CD14-positive monocyte (primary cell): ENCODE measurements around the gene SLC22A4. TPM values are rescaled to one million over a fixed set of nuclear protein-coding genes. Genes with fewer than 3 reads are reported as not detected.

Source experiments
- DNase-seq, 3 donors: peaks; one replicate each; pipeline ENCODE4 v3.0.0-alpha.2; 2011 to 2022
- H2AFZ ChIP-seq: 2 replicates; pipeline ENCODE4 v1.6.0; 2012; ENCODE audit warnings: mild to moderate bottlenecking, low read depth, low read length, inconsistent platforms; ENCODE audit not compliant: insufficient read depth, poor library complexity, severe bottlenecking
- H3K27ac ChIP-seq, 2 donors: 1 replicate in 1 of 2; 2 replicates in 1 of 2; pipeline ENCODE4 v1.5.1; 2012 to 2013; ENCODE audit warnings: low read length in 2 of 2, control low read depth in 1 of 2, inconsistent platforms in 1 of 2, low read depth in 1 of 2, mild to moderate bottlenecking in 1 of 2
- H3K27me3 ChIP-seq, 2 donors: one replicate each; pipeline versions ENCODE4 v1.6.0 to v1.6.1; 2011 to 2013; ENCODE audit warnings: low read length in 2 of 2; ENCODE audit not compliant: control insufficient read depth in 2 of 2, insufficient read depth in 2 of 2
- H3K36me3 ChIP-seq, 2 donors: replicated peaks in 1 of 2; 1 replicate in 1 of 2; 2 replicates in 1 of 2; pipeline versions ENCODE4 v1.5.1 to v1.6.1; 2012 to 2013; ENCODE audit warnings: low read length in 2 of 2, control low read depth in 1 of 2, inconsistent platforms in 1 of 2, mild to moderate bottlenecking in 1 of 2; ENCODE audit not compliant: insufficient read depth in 2 of 2, control insufficient read depth in 1 of 2
- H3K4me1 ChIP-seq, 2 donors: 1 replicate in 1 of 2; 2 replicates in 1 of 2; pipeline versions ENCODE4 v1.5.1 to v1.6.1; 2012 to 2013; ENCODE audit warnings: low read length in 2 of 2, control low read depth in 1 of 2, inconsistent platforms in 1 of 2, mild to moderate bottlenecking in 1 of 2, moderate library complexity in 1 of 2; ENCODE audit not compliant: insufficient read depth in 2 of 2, control insufficient read depth in 1 of 2
- H3K4me2 ChIP-seq: replicated peaks from 2 replicates; pipeline ENCODE3; 2012; ENCODE audit warnings: low read length, moderate library complexity, mild to moderate bottlenecking; ENCODE audit not compliant: poor library complexity, severe bottlenecking; ENCODE audit errors: extremely low read depth
- H3K4me3 ChIP-seq, 3 experiments: fragments of 200-600 bp in 1 of 3; sonication (generic) in 1 of 3; replicated peaks in 1 of 3; 1 replicate in 2 of 3; 2 replicates in 1 of 3; pipeline ENCODE4 v1.5.1; 2011 to 2013; ENCODE audit warnings: low read length in 3 of 3, mild to moderate bottlenecking in 3 of 3, control low read depth in 2 of 3, low read depth in 2 of 3, inconsistent platforms in 1 of 3, moderate library complexity in 1 of 3
- H3K79me2 ChIP-seq: 2 replicates; pipeline ENCODE4 v1.6.0; 2012; ENCODE audit warnings: mild to moderate bottlenecking, control low read depth, inconsistent platforms, low read length, moderate library complexity; ENCODE audit not compliant: insufficient read depth
- H3K9ac ChIP-seq: 2 replicates; pipeline ENCODE4 v1.6.0; 2017; ENCODE audit warnings: low read length, mild to moderate bottlenecking; ENCODE audit not compliant: insufficient read depth, poor library complexity, severe bottlenecking
- H3K9me3 ChIP-seq, 2 donors: replicated peaks in 1 of 2; 1 replicate in 1 of 2; 2 replicates in 1 of 2; pipeline versions ENCODE4 v1.5.1 to v1.6.1; 2012 to 2013; ENCODE audit warnings: low read length in 2 of 2, control low read depth in 1 of 2; ENCODE audit not compliant: control insufficient read depth in 1 of 2, insufficient read depth in 1 of 2
- H4K20me1 ChIP-seq: 2 replicates; pipeline ENCODE4 v1.6.0; 2012; ENCODE audit warnings: mild to moderate bottlenecking, low read length, control low read depth, moderate library complexity; ENCODE audit not compliant: insufficient read depth
- H3K27ac Mint-ChIP-seq, 7 donors: one replicate each; pipeline ENCODE4 v1.8.0; 2020; ENCODE audit warnings: mild to moderate bottlenecking in 7 of 7, mixed read lengths in 7 of 7, moderate library complexity in 6 of 7, inconsistent platforms in 2 of 7
- H3K27me3 Mint-ChIP-seq, 3 donors: one replicate each; pipeline ENCODE4 v1.8.0; 2021 to 2022; ENCODE audit warnings: low read depth in 3 of 3, mild to moderate bottlenecking in 3 of 3, mixed read lengths in 3 of 3, moderate library complexity in 3 of 3, inconsistent platforms in 1 of 3
- H3K36me3 Mint-ChIP-seq, 2 donors: one replicate each; pipeline ENCODE4 v1.8.0; 2020; ENCODE audit warnings: mixed read lengths in 2 of 2, inconsistent platforms in 1 of 2, mild to moderate bottlenecking in 1 of 2
- H3K4me1 Mint-ChIP-seq: one replicate; pipeline ENCODE4 v1.8.0; 2020; ENCODE audit warnings: mild to moderate bottlenecking, mixed read lengths
- H3K4me3 Mint-ChIP-seq, 2 donors: one replicate each; pipeline ENCODE4 v1.8.0; 2020; ENCODE audit warnings: mild to moderate bottlenecking in 2 of 2, mixed read lengths in 2 of 2, moderate library complexity in 1 of 2
- H3K9me3 Mint-ChIP-seq, 7 donors: one replicate each; pipeline ENCODE4 v1.8.0; 2020 to 2022; ENCODE audit warnings: mixed read lengths in 7 of 7, mild to moderate bottlenecking in 6 of 7, moderate library complexity in 6 of 7, inconsistent platforms in 2 of 7
- CTCF ChIP-seq: fragments of 200-600 bp; IDR thresholded peaks from one replicate; pipeline ENCODE4 v1.8.0; 2022; ENCODE audit warnings: antibody characterized with exemption, mild to moderate bottlenecking
- WGBS: methylation state at CpG from one replicate; pipeline ENCODE4 v1.1.5; 2013; ENCODE audit warnings: missing lambda C conversion rate; ENCODE audit not compliant: insufficient coverage; 5-methylcytosine and 5-hydroxymethylcytosine counted together
- intact Hi-C, 2 donors: fragments of 100-400 bp; cut with micrococcal nuclease; formaldehyde crosslinking; loops; one replicate each; pipeline versions ENCODE4 v1.15.0 to v1.15.1; 2023
- polyA plus RNA-seq, 3 donors: library from polyadenylated mRNA; depleted of rRNA in 1 of 3; unstranded in 2 of 3; stranded (reverse) in 1 of 3; fragments of 300-500 nt in 2 of 3; fragments of >200 nt in 1 of 3; fragmentation: Illumina TruSeq in 2 of 3; gene quantifications; 1 replicate in 2 of 3; 2 replicates in 1 of 3; pipeline ENCODE4 v1.2.3, GENCODE V29; 2012 to 2021

SLC22A4 gene
- polyA plus RNA-seq, 3 donors, result 7.2 to 13.0 (median 12.2) TPM

GRCh38 chr5:132358775-132359174 lies 64.6 kb downstream of the SLC22A4 start:
- H3K27ac Mint-ChIP-seq, result no peak overlapping the region
- Histone ChIP-seq H4K20me1 (no peaks in the 10 kb centered on the region), H3K27me3 (no peaks in the 10 kb centered on the region), H3K9ac (no peak overlapping the region), H3K9me3 (peaks cover 0 to 6% of the 10 kb centered on the region in 2 donors), H3K27ac (no peak overlapping the region), H3K4me3 (no peak overlapping the region), H2AFZ (no peak overlapping the region), H3K4me2 (no peak overlapping the region), H3K79me2 (no peaks in the 10 kb centered on the region), H3K4me1 (peaks cover 23 to 25% of the 10 kb centered on the region in 2 donors), H3K36me3 (no peaks in the 10 kb centered on the region)
- H3K36me3 Mint-ChIP-seq, result peaks cover 4 to 5% of the 10 kb centered on the region in 2 donors
- H3K4me3 Mint-ChIP-seq, result no peak overlapping the region
- peaks cover 30% of the 10 kb centered on the region for H3K4me1 Mint-ChIP-seq
- no peak for DNase-seq
- intact Hi-C loops, result no loop called here
- TF ChIP-seq CTCF, result no peak
- WGBS, result 91% methylated on average over 1 of the region's 1 CpG
- H3K9me3 Mint-ChIP-seq, result peaks cover 6 to 11% (median 9%) of the 10 kb centered on the region in 7 donors
- H3K27me3 Mint-ChIP-seq, result peaks cover 0 to 3% (median 1%) of the 10 kb centered on the region in 3 donors

- Mint-ChIP-seq H3K4me3 (no peak overlapping the region), H3K27ac (no peak overlapping the region), H3K27me3 (no peaks in the 10 kb centered on the region), H3K36me3 (peaks cover 0 to 4% of the 10 kb centered on the region in 2 donors), H3K4me1 (peaks cover 20% of the 10 kb centered on the region), H3K9me3 (no peaks in the 10 kb centered on the region)
- DNase-seq, result no peak
- no peaks in the 10 kb centered on the region for H3K9me3 ChIP-seq
- H3K4me3 ChIP-seq, result no peak overlapping the region
- no peak overlapping the region for H3K27ac ChIP-seq
- intact Hi-C loops, result loop anchor here in 1 of 2 donors (5.0 kb wide), 1 partner anchor 65 kb away; no protein-coding TSS in a partner anchor
- H3K9ac ChIP-seq, result no peak overlapping the region
- no peaks in the 10 kb centered on the region for H3K27me3 ChIP-seq
- no peak overlapping the region for H2AFZ ChIP-seq
- no peak overlapping the region for H3K4me2 ChIP-seq
- no CpG with 5 or more reads among the region's 2 CpGs for WGBS
- no peak for TF ChIP-seq CTCF
- H3K4me1 ChIP-seq, result peaks cover 15 to 19% of the 10 kb centered on the region in 2 donors
- no peaks in the 10 kb centered on the region for H4K20me1 ChIP-seq
- H3K36me3 ChIP-seq, result no peaks in the 10 kb centered on the region
- H3K79me2 ChIP-seq, result no peaks in the 10 kb centered on the region
Measured at GRCh38 chr5:132362086-132362485, 67.9 kb downstream of the SLC22A4 start.
